ENCODE results near the gene NXNL2.

DNA sequence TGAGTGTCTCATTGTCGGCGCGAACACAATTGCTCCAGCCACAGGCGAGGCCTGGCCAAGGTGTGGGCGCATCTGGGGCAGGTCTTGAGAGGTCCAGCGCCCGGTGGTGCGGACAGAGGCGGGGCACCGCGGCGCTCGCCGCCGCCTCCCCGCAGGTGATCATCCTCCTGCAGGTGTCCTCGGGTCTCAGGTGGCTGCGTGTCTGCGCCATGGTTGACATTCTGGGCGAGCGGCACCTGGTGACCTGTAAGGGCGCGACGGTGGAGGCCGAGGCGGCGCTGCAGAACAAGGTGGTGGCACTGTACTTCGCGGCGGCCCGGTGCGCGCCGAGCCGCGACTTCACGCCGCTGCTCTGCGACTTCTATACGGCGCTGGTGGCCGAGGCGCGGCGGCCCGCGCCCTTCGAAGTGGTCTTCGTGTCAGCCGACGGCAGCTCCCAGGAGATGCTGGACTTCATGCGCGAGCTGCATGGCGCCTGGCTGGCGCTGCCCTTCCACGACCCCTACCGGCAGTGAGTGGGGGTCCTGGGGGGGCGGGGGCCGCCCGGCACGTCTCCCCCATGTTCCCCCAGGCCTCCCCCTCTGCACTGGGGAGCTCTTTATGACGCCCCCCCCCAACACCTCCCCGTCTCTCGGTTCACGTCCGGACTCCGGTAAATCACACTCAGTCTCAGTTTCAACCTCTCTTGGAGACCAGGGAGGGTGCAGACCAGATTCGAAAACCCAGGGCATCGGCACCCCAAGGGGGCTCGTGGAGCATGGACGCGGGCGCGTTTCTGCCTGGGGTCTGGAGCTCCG, 446 bp downstream of the NXNL2 start:
- TF ChIP-seq POLR2A (IDR thresholded peaks at IDR 0.05; ENCODE audit: low read depth, low read length) (no peak), TCF3 (IDR thresholded peaks at IDR 0.05; ENCODE audit: borderline replicate concordance, insufficient read depth, low read depth, low read length) (no peak), EGR1 (IDR thresholded peaks at IDR 0.05; ENCODE audit: borderline replicate concordance in 1 of 2, low read depth in 2 of 2, low read length in 2 of 2) (no peak), RFX5 (IDR thresholded peaks at IDR 0.05; ENCODE audit: low read depth, low read length) (no peak), NFYB (IDR thresholded peaks at IDR 0.05; ENCODE audit: insufficient read depth, low read depth, low read length) (no peak), RCOR1 (conservative IDR thresholded peaks at IDR 0.05; ENCODE audit: low read depth, low read length) (no peak), ZNF384 (IDR thresholded peaks at IDR 0.05; ENCODE audit: borderline replicate concordance, low read depth, low read length) (no peak), SREBF2 (IDR thresholded peaks at IDR 0.05; ENCODE audit: low read length) (no peak)
- TF ChIP-seq, protein P1, sequence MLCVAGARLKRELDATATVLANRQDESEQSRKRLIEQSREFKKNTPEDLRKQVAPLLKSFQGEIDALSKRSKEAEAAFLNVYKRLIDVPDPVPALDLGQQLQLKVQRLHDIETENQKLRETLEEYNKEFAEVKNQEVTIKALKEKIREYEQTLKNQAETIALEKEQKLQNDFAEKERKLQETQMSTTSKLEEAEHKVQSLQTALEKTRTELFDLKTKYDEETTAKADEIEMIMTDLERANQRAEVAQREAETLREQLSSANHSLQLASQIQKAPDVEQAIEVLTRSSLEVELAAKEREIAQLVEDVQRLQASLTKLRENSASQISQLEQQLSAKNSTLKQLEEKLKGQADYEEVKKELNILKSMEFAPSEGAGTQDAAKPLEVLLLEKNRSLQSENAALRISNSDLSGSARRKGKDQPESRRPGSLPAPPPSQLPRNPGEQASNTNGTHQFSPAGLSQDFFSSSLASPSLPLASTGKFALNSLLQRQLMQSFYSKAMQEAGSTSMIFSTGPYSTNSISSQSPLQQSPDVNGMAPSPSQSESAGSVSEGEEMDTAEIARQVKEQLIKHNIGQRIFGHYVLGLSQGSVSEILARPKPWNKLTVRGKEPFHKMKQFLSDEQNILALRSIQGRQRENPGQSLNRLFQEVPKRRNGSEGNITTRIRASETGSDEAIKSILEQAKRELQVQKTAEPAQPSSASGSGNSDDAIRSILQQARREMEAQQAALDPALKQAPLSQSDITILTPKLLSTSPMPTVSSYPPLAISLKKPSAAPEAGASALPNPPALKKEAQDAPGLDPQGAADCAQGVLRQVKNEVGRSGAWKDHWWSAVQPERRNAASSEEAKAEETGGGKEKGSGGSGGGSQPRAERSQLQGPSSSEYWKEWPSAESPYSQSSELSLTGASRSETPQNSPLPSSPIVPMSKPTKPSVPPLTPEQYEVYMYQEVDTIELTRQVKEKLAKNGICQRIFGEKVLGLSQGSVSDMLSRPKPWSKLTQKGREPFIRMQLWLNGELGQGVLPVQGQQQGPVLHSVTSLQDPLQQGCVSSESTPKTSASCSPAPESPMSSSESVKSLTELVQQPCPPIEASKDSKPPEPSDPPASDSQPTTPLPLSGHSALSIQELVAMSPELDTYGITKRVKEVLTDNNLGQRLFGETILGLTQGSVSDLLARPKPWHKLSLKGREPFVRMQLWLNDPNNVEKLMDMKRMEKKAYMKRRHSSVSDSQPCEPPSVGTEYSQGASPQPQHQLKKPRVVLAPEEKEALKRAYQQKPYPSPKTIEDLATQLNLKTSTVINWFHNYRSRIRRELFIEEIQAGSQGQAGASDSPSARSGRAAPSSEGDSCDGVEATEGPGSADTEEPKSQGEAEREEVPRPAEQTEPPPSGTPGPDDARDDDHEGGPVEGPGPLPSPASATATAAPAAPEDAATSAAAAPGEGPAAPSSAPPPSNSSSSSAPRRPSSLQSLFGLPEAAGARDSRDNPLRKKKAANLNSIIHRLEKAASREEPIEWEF (IDR thresholded peaks at IDR 0.05; ENCODE audit: insufficient replicate concordance, low read depth, low read length), result no peak
- TF ChIP-seq, protein P2, sequence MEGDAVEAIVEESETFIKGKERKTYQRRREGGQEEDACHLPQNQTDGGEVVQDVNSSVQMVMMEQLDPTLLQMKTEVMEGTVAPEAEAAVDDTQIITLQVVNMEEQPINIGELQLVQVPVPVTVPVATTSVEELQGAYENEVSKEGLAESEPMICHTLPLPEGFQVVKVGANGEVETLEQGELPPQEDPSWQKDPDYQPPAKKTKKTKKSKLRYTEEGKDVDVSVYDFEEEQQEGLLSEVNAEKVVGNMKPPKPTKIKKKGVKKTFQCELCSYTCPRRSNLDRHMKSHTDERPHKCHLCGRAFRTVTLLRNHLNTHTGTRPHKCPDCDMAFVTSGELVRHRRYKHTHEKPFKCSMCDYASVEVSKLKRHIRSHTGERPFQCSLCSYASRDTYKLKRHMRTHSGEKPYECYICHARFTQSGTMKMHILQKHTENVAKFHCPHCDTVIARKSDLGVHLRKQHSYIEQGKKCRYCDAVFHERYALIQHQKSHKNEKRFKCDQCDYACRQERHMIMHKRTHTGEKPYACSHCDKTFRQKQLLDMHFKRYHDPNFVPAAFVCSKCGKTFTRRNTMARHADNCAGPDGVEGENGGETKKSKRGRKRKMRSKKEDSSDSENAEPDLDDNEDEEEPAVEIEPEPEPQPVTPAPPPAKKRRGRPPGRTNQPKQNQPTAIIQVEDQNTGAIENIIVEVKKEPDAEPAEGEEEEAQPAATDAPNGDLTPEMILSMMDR (IDR thresholded peaks at IDR 0.05 in 2 of 3, conservative IDR thresholded peaks at IDR 0.05 in 1 of 3; ENCODE audit: control insufficient read depth in 2 of 3, extremely low read depth in 1 of 3, insufficient read depth in 1 of 3, low read depth in 3 of 3, low read length in 3 of 3), result no peak
- TF ChIP-seq, protein P3, sequence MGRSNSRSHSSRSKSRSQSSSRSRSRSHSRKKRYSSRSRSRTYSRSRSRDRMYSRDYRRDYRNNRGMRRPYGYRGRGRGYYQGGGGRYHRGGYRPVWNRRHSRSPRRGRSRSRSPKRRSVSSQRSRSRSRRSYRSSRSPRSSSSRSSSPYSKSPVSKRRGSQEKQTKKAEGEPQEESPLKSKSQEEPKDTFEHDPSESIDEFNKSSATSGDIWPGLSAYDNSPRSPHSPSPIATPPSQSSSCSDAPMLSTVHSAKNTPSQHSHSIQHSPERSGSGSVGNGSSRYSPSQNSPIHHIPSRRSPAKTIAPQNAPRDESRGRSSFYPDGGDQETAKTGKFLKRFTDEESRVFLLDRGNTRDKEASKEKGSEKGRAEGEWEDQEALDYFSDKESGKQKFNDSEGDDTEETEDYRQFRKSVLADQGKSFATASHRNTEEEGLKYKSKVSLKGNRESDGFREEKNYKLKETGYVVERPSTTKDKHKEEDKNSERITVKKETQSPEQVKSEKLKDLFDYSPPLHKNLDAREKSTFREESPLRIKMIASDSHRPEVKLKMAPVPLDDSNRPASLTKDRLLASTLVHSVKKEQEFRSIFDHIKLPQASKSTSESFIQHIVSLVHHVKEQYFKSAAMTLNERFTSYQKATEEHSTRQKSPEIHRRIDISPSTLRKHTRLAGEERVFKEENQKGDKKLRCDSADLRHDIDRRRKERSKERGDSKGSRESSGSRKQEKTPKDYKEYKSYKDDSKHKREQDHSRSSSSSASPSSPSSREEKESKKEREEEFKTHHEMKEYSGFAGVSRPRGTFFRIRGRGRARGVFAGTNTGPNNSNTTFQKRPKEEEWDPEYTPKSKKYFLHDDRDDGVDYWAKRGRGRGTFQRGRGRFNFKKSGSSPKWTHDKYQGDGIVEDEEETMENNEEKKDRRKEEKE (IDR thresholded peaks at IDR 0.05), result no peak
